ENCODE measurements around the gene RNF144B. TPM values are rescaled to one million over a fixed set of nuclear protein-coding genes. Genes with fewer than 3 reads are reported as not detected.

The RNF144B gene
- total and polyA plus RNA-seq, 2 of the 8 experiments (the other 6 are each of a cell fraction or from before 2014, with no cell fraction given): 1.8 to 11.2 TPM

DNA sequence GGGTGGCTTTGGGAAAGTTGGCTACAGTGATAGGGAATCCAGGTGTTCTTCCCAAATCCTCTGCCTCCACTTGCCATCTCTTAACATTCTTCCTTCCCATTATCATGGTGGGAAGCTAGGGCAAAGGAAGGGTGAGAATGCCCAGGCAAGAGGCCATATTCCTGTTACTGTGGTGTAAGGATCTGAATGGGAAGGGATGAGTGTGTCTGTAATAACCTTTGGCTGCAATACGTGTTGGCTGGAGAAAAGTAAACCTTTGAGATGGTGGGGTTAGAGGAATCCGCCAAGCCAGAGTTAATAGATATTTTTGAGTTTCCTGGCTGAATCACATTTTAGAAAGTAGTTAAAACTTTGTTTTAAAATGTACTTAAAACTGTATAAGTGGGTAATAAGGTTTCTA lies 45.9 kb downstream of the RNF144B start:
- H4K8ac ChIP-seq (ENCODE audit: extremely low read depth, insufficient read depth, low read length): no peak overlapping the region
- no peak overlapping the region for H2BK15ac ChIP-seq (ENCODE audit: low read length)
- TF ChIP-seq POLR2AphosphoS5 (IDR thresholded peaks at IDR 0.05; ENCODE audit: low read depth, low read length) (no peak), SIRT6 (IDR thresholded peaks at IDR 0.05; ENCODE audit: low read length) (no peak), CEBPB (IDR thresholded peaks at IDR 0.05; ENCODE audit: low read depth, low read length) (no peak), SAP30 (IDR thresholded peaks at IDR 0.05; ENCODE audit: insufficient read depth, insufficient replicate concordance, low read length) (no peak), SUZ12 (IDR thresholded peaks at IDR 0.05; ENCODE audit: low read length) (no peak), POU5F1 (IDR thresholded peaks at IDR 0.05; ENCODE audit: low read depth, low read length) (no peak)
- no peaks in the 10 kb centered on the region for H3K79me1 ChIP-seq (ENCODE audit: low read depth, low read length)
- H4K20me1 ChIP-seq (replicated peaks in 1 of 2; ENCODE audit: control insufficient read depth in 1 of 2, insufficient read depth in 2 of 2, low read length in 2 of 2): no peaks in the 10 kb centered on the region
- H2BK20ac ChIP-seq (ENCODE audit: low read length): no peak overlapping the region
- H3K56ac ChIP-seq (replicated peaks; ENCODE audit: insufficient read length, low read depth, low read length): no peak overlapping the region
- CTCF ChIA-PET (ENCODE audit: partially characterized antibody): no interaction called here
- H3K14ac ChIP-seq (ENCODE audit: insufficient read length): no peak overlapping the region
- 92% methylated on average over 2 of the region's 2 CpGs; no CpG with 5 or more reads in 1 of the 2 experiments for WGBS, 2 experiments (ENCODE audit: extremely low coverage in 1 of 2, insufficient coverage in 1 of 2, insufficient read length in 1 of 2, insufficient replicate concordance in 2 of 2, low coverage in 1 of 2, low lambda C conversion rate in 2 of 2, missing lambda C conversion rate in 1 of 2)
- H3K4me3 ChIP-seq (ENCODE audit: extremely low read depth in 1 of 4, insufficient read depth in 2 of 4, low read depth in 3 of 4, low read length in 4 of 4): no peak overlapping the region
- no peak overlapping the region for H3K27ac ChIP-seq (ENCODE audit: low read depth, low read length)
- H3K4ac ChIP-seq (replicated peaks; ENCODE audit: insufficient read length, low read depth, low read length): no peak overlapping the region
- DNase-seq (ENCODE audit: low read depth in 1 of 2, low spot score in 2 of 2): no peak
- no peak overlapping the region for H2AK5ac ChIP-seq (ENCODE audit: low read depth, low read length)
- no peaks in the 10 kb centered on the region for H3K36me3 ChIP-seq (ENCODE audit: control insufficient read depth in 2 of 4, insufficient read depth in 4 of 4, low read length in 3 of 4)
- no peaks in the 10 kb centered on the region for H3K23me2 ChIP-seq (ENCODE audit: low read depth, low read length)
- H3K23ac ChIP-seq (ENCODE audit: insufficient read length): no peak overlapping the region
- H3K4me2 ChIP-seq (ENCODE audit: insufficient read depth in 1 of 2, low read depth in 2 of 2, low read length in 2 of 2): no peak overlapping the region
- H2BK12ac ChIP-seq (ENCODE audit: low read depth, low read length): no peak overlapping the region
- peaks cover 0 to 3% (median 0%) of the 10 kb centered on the region in 4 experiments; a peak in 1 of 7 replicates for H3K4me1 ChIP-seq (replicated peaks in 1 of 4; ENCODE audit: control insufficient read depth in 3 of 4, insufficient read depth in 4 of 4, low read length in 3 of 4)
- no peaks in the 10 kb centered on the region for H3K79me2 ChIP-seq (ENCODE audit: control insufficient read depth in 1 of 2, insufficient read depth in 2 of 2, low read length in 2 of 2)
- FAIRE-seq: no peak
- H2BK5ac ChIP-seq (ENCODE audit: low read depth, low read length): no peak overlapping the region
- no peaks in the 10 kb centered on the region for H3K27me3 ChIP-seq (replicated peaks in 1 of 4; ENCODE audit: control insufficient read depth in 3 of 4, extremely low read depth in 1 of 4, insufficient read depth in 3 of 4, low read length in 3 of 4)
- H2AFZ ChIP-seq (ENCODE audit: low read length): no peak overlapping the region
- no peak overlapping the region for H4K91ac ChIP-seq (replicated peaks; ENCODE audit: insufficient read length, low read length)
- no peak overlapping the region for H2BK120ac ChIP-seq (replicated peaks; ENCODE audit: low read depth, low read length)
- no peaks in the 10 kb centered on the region for H3K9me3 ChIP-seq (ENCODE audit: insufficient read depth in 2 of 2, low read depth in 1 of 2, low read length in 1 of 2)
- no peak overlapping the region for H4K5ac ChIP-seq (ENCODE audit: insufficient read length, low read depth, low read length)
- POLR2A ChIA-PET (ENCODE audit: partially characterized antibody): no interaction called here
- no peak overlapping the region for H3K18ac ChIP-seq (ENCODE audit: extremely low read depth, low read length)
- no peak overlapping the region for H3K9ac ChIP-seq (replicated peaks in 1 of 4; ENCODE audit: extremely low read depth in 1 of 4, low read depth in 3 of 4, low read length in 3 of 4)

Measured in H1 (cell line).